K562 (cell line): Measurements from ENCODE around the gene GGPS1. TPM values are rescaled to one million over a fixed set of nuclear protein-coding genes. Genes with fewer than 3 reads are reported as not detected.

Source experiments
- CBFB ChIP-seq: sonication (generic); formaldehyde crosslinking; IDR thresholded peaks from 2 replicates; pipeline ENCODE4 v1.4.0; 2020; ENCODE audit warnings: mild to moderate bottlenecking, missing genetic modification reagents
- CTCF ChIP-seq, 3 experiments: IDR thresholded peaks in 2 of 3; conservative IDR thresholded peaks in 1 of 3; 2 replicates each; pipeline ENCODE4 v1.5.1; 2011 to 2012; ENCODE audit warnings: low read length in 3 of 3, mild to moderate bottlenecking in 3 of 3, control low read depth in 2 of 3, improper control_type of control experiment in 1 of 3, inconsistent platforms in 1 of 3, low read depth in 1 of 3, mixed read lengths in 1 of 3, moderate library complexity in 1 of 3; ENCODE audit not compliant: insufficient read depth in 2 of 3
- DMBX1 ChIP-seq: fragments of 250-450 bp; sonication (Bioruptor Pico); IDR thresholded peaks from 2 replicates; pipeline ENCODE4 v1.8.0; 2022; ENCODE audit warnings: inconsistent platforms, mild to moderate bottlenecking, moderate library complexity, borderline replicate concordance
- ELF4 ChIP-seq: fragments of 450-650 bp; formaldehyde crosslinking; IDR thresholded peaks from 2 replicates; pipeline ENCODE4 v1.4.0; 2022; ENCODE audit warnings: missing genetic modification characterization
- HNRNPLL ChIP-seq: fragments of 200-400 bp; formaldehyde crosslinking; IDR thresholded peaks from 2 replicates; pipeline ENCODE4 v1.6.1; 2017; ENCODE audit warnings: low read length, low read depth, mild to moderate bottlenecking; ENCODE audit not compliant: poor library complexity, severe bottlenecking
- IRF9 ChIP-seq: fragments of 450-650 bp; IDR thresholded peaks from 2 replicates; pipeline ENCODE4 v1.6.1; 2016; ENCODE audit warnings: missing biosample characterization, missing genetic modification characterization
- NFIC ChIP-seq: fragments of 450-650 bp; IDR thresholded peaks from 2 replicates; pipeline ENCODE4 v1.6.1; 2017; ENCODE audit warnings: mild to moderate bottlenecking, inconsistent platforms
- PHTF2 ChIP-seq: fragments of 250-450 bp; sonication (Bioruptor Pico); IDR thresholded peaks from 2 replicates; pipeline ENCODE4 v1.5.0; 2021; ENCODE audit warnings: mild to moderate bottlenecking
- PURB ChIP-seq: sonication (generic); formaldehyde crosslinking; IDR thresholded peaks from 2 replicates; pipeline ENCODE4 v1.9.0; 2021; ENCODE audit warnings: low read depth, mild to moderate bottlenecking, missing genetic modification reagents
- RUNX1 ChIP-seq: sonication (generic); IDR thresholded peaks from 2 replicates; pipeline ENCODE4 v1.6.1; 2016; ENCODE audit warnings: antibody characterized with exemption, low read depth
- SAP30 ChIP-seq: fragments of 200-600 bp; sonication (generic); IDR thresholded peaks from 2 replicates; pipeline ENCODE4 v1.6.1; 2012; ENCODE audit warnings: borderline replicate concordance, low read depth, mild to moderate bottlenecking, moderate library complexity, low read length, control low read depth, inconsistent platforms; ENCODE audit not compliant: insufficient read depth, poor library complexity, severe bottlenecking
- SMAD3 ChIP-seq: fragments of 450-650 bp; formaldehyde crosslinking; conservative IDR thresholded peaks from 2 replicates; pipeline ENCODE4 v1.4.0; 2020; ENCODE audit warnings: mild to moderate bottlenecking
- TBP ChIP-seq: optimal IDR thresholded peaks from 2 replicates; pipeline ENCODE3; 2011; ENCODE audit warnings: low read depth, low read length, improper control_type of control experiment
- ZNF518B ChIP-seq: fragments of 250-450 bp; sonication (Bioruptor Pico); IDR thresholded peaks from 2 replicates; pipeline ENCODE4 v1.5.0; 2021; ENCODE audit warnings: mild to moderate bottlenecking, moderate library complexity
- polyA plus RNA-seq, 8 experiments: library from polyadenylated mRNA; depleted of rRNA in 4 of 8; stranded (reverse) in 5 of 8; unstranded in 3 of 8; fragments of >200 nt; fragmentation: Nextera tagmentation in 2 of 8; fragmentation: Illumina TruSeq in 1 of 8; extraction: Ambion mirVana in 2 of 8; extraction: Trizol in 1 of 8; gene quantifications; 2 replicates each; pipeline versions ENCODE4 v1.2.1 to v1.2.3, GENCODE V29; 2011 to 2014; ENCODE audit warnings: inconsistent platforms in 1 of 8, missing spikeins in 1 of 8
- total RNA-seq, 7 experiments: library from RNA; depleted of rRNA in 6 of 7; stranded (reverse); fragments of >200 nt in 6 of 7; fragmentation: Illumina TruSeq in 2 of 7; extraction: Trizol in 2 of 7; gene quantifications; 2 replicates each; pipeline versions ENCODE4 v1.2.1 to v1.2.3, GENCODE V29; 2011 to 2021; ENCODE audit warnings: low replicate concordance in 1 of 7

Gene GGPS1
- total and polyA plus RNA-seq, 9 of the 15 experiments (the other 6 are each of a cell fraction or from before 2014, with no cell fraction given) = 18.8 to 104 (median 56.3) TPM

- TF ChIP-seq HNRNPLL (peak; percentile 26), CTCF (IDR thresholded peaks at IDR 0.05 in 2 of 3, conservative IDR thresholded peaks at IDR 0.05 in 1 of 3; ENCODE audit: insufficient read depth in 2 of 3, low read depth in 1 of 3, low read length in 3 of 3) (peak in 2 of 3 experiments; percentile 35 to 45; a peak in 4 of 6 replicates), SMAD3 (0 out of 2 replicates have a peak, but pooled peaks have one; percentile 18), NFIC (no peak), SAP30 (peak; percentile 31), ELF4 (CRISPR knock-in tag) (peak; percentile 67; the same call in 1 of the 2 replicates), TBP (no peak), IRF9 (tag) (no peak), RUNX1 (no peak), PHTF2 (no peak), PURB (no peak), DMBX1 (no peak), ZNF518B (CRISPR knock-in tag) (no peak), CBFB (CRISPR knock-in tag) (no peak)
Measured at GRCh38 chr1:235329139-235329902, 951 bp downstream of the GGPS1 start (continued).
